Brain microvascular endothelial cell (primary cell): ENCODE measurements around the gene IRX3.
A peak's percentile ranks its signal among the peaks of the same experiment; 100 is the strongest.

ENCODE experiments used
- DNase-seq: peaks from one replicate; pipeline ENCODE4 v3.0.0-alpha.2; 2020
- H3K27ac ChIP-seq: fragments of 250-450 bp; sonication (Bioruptor Pico); 2 replicates; pipeline ENCODE4 v1.5.1; 2020; ENCODE audit warnings: mild to moderate bottlenecking, moderate library complexity
- H3K27me3 ChIP-seq: fragments of 250-450 bp; sonication (Bioruptor Pico); replicated peaks from 2 replicates; pipeline ENCODE4 v1.5.1; 2020; ENCODE audit warnings: mild to moderate bottlenecking
- H3K36me3 ChIP-seq: fragments of 250-450 bp; sonication (Bioruptor Pico); replicated peaks from 2 replicates; pipeline ENCODE4 v1.5.1; 2020; ENCODE audit warnings: mild to moderate bottlenecking
- H3K4me3 ChIP-seq: 2 replicates; pipeline ENCODE4 v1.5.1; 2011; ENCODE audit warnings: low read depth, mild to moderate bottlenecking, control low read depth, low read length, moderate library complexity
- in situ Hi-C: cut with HindIII; loops from 2 replicates; pipeline ENCODE4 v1.10.0; 2017; ENCODE audit warnings: low sequenced_read_pairs, low pct_ligation_motif_present
- TF ChIP-seq, protein P1 (sequence below): IDR thresholded peaks from 2 replicates; pipeline ENCODE4 v1.5.1; 2011; ENCODE audit warnings: low read depth, mild to moderate bottlenecking, moderate library complexity, low read length, control low read depth, inconsistent platforms; ENCODE audit errors: missing control alignments

The IRX3 gene

DNA sequence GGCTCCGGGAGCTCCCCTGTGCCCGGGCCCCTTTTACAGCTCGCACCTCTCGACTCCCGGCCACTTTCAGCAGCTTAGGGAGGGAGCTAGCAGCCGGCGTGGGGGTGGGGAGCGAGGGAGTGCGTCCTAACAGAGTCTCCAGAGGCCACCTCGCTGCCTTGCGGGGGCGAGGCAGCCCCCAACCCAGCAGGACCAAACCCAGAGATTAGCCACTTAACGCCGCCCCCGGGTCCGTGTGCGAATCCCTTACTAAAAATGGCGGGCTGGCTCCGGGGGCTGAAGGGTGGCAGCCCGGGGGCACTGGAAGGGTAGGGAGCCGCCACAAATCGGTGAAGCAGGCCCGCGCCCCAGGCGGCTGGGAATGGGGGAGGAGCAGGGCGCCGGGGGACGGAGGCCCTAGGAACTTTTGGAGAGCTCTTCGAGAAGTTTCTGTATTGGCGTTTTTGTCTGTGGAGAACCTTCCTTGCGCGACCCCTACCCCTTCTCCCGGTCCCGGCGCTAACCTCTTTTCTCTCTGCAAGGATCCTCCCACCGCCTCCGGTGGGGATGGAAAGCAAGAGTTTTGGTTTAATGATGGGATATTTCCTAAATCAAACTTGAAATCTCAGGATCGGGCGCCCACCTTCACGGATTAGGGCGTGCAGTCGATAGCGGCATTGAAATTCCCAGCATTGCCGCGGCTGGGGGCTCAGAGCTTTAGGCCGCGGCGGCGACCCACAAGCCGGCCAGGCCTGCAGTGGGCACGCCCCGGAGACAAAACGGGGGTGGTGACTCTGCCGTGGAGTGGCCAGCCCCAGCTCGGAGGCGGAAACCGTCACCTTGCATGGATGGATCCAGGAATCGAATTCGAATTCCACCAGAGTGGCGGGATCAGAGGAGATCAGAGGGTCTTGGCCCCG lies 793 bp upstream of the IRX3 start:
- no peak for DNase-seq
- TF ChIP-seq, protein P1, sequence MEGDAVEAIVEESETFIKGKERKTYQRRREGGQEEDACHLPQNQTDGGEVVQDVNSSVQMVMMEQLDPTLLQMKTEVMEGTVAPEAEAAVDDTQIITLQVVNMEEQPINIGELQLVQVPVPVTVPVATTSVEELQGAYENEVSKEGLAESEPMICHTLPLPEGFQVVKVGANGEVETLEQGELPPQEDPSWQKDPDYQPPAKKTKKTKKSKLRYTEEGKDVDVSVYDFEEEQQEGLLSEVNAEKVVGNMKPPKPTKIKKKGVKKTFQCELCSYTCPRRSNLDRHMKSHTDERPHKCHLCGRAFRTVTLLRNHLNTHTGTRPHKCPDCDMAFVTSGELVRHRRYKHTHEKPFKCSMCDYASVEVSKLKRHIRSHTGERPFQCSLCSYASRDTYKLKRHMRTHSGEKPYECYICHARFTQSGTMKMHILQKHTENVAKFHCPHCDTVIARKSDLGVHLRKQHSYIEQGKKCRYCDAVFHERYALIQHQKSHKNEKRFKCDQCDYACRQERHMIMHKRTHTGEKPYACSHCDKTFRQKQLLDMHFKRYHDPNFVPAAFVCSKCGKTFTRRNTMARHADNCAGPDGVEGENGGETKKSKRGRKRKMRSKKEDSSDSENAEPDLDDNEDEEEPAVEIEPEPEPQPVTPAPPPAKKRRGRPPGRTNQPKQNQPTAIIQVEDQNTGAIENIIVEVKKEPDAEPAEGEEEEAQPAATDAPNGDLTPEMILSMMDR, result no peak
- in situ Hi-C loops, result loop anchor here (25.0 kb wide), 1 partner anchor 650 kb away; the partner anchor contains the start of gene IRX5
- peaks cover 80% of the 10 kb centered on the region for H3K27me3 ChIP-seq
- no peaks in the 10 kb centered on the region for H3K36me3 ChIP-seq
- H3K4me3 ChIP-seq, result peak overlapping the region; percentile 64
- H3K27ac ChIP-seq, result no peak overlapping the region

DNA sequence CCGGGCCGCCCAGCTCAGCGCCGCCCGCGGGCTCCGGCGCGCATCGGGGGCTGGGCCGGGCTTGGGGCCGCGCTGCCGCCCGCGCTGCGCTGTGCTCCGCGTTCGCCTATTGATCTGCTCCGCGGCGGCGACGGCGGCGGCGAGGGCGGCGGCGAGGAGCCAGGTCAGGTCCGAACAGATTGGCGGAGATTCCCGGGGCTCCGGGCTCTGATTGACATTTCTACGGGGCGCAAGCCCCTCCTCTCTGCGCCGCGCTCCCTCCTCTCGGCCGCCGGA lies 559 bp downstream of the IRX3 start:
- TF ChIP-seq, protein P1, result no peak
- Histone ChIP-seq H3K27ac (no peak overlapping the region), H3K27me3 (peaks cover 78% of the 10 kb centered on the region), H3K36me3 (no peaks in the 10 kb centered on the region), H3K4me3 (peak overlapping the region; percentile 64)
- no peak for DNase-seq
- in situ Hi-C loops, result loop anchor here (25.0 kb wide), 1 partner anchor 651 kb away; the partner anchor contains the start of gene IRX5

DNA sequence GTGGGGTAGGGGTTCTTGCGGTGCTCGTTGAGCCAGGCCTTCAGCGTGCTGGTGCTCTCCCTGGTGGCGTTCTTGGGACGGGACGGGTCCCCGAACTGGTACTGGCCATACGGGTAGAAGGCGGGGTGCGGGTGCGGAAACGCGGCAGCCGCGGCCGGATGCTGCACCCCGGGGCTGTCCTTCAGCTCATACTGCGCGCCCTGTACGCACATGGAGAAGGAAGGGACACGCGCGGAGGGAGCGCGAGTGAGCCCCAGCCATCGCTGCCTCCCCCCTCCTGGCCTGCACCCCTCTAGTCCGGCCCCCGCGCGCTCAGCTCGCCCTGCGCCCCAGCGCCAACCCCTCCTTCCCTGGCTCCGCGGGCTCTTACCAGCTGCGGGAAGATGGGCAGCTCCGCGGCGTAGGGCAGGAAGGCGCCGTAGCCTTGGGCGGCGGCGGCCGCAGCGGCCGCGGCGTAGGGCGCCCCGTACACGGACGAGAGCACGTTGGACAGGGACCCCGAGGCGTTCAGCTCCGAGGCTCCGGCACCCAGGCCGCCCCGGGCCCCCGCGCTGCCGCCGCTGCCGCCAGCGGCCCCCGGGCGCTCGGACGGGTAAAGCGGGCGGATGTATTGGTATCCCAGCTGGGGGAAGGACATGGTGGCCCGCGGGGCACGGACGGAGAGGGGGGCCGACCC lies 1.0 kb downstream of the IRX3 start:
- DNase-seq, result no peak
- in situ Hi-C loops, result loop anchor here (25.0 kb wide), 1 partner anchor 652 kb away; the partner anchor contains the start of gene IRX5
- H3K4me3 ChIP-seq, result peak overlapping the region; percentile 64
- no peak overlapping the region for H3K27ac ChIP-seq
- H3K27me3 ChIP-seq, result peaks cover 74% of the 10 kb centered on the region
- no peaks in the 10 kb centered on the region for H3K36me3 ChIP-seq
- TF ChIP-seq, protein P1, result peak; percentile 8

DNA sequence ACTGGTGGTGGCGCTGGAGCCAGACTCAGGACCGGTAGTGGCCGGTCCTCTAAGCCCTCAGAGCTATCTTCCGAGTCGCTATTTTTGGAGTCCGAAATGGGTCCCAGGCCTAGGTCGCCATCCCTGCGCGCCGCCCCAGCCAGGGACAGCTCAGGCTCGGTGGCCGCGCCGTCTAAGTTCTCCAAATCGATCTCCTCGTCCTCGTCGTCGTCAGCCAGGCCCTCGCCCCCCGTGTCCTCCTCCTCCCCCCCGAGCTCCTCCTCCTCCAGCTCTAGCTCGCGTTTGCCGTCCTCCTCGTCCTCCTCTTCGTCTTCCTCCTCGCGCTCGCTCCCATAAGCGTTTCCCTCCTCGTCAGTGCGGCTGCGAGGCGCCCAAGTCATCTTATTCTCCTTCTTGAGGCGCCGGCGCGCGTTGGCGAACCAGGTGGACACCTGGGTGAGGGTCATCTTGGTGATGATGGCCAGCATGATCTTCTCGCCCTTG lies 1.6 kb downstream of the IRX3 start:
- TF ChIP-seq, protein P1, result no peak
- in situ Hi-C loops, result loop anchor here (25.0 kb wide), 1 partner anchor 652 kb away; the partner anchor contains the start of gene IRX5
- DNase-seq, result no peak
- H3K36me3 ChIP-seq, result no peaks in the 10 kb centered on the region
- H3K27me3 ChIP-seq, result peaks cover 68% of the 10 kb centered on the region
- H3K4me3 ChIP-seq, result peak overlapping the region; percentile 64
- H3K27ac ChIP-seq, result no peak overlapping the region

DNA sequence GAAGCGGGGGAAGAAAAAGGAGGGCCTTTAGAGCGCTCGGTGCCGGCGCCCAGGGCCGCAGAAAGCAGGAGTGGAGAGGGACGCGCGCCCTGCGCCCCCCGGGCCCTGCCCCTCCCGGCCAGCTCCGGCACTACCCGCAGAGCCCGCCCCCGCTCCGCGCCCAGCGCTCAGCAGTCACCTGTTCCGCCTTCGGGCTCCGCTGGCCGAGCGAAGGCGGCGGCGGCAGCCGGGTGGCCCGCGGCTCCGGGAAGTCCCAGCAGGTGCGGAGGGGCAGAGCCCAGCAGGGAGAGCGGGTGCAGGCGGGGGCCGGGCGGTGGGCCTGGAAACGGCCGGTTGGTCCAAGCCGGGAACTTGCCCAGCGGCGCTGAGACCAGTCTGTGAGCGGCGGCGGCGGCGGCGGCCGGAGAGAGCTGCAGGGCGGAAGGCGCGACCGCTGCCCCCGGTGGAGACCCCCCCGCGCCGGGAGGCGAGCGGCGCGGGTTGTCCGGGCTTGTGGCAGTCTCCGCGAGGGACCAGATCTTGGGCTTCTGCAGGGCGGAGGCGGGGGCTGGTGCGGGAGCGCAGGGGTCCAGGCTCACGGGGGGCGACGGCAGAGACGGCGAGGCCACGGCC lies 2.2 kb downstream of the IRX3 start:
- H3K36me3 ChIP-seq, result no peaks in the 10 kb centered on the region
- DNase-seq, result no peak
- in situ Hi-C loops, result loop anchor here (25.0 kb wide), 1 partner anchor 653 kb away; the partner anchor contains the start of gene IRX5
- H3K27me3 ChIP-seq, result peaks cover 62% of the 10 kb centered on the region
- TF ChIP-seq, protein P1, result no peak
- H3K27ac ChIP-seq, result no peak overlapping the region
- peak overlapping the region; percentile 64 for H3K4me3 ChIP-seq
